GM12878 (cell line): ENCODE measurements around the gene PSMF1.

Source experiments
- MYB ChIP-seq: fragments of 150-350 bp; IDR thresholded peaks from 2 replicates; pipeline ENCODE4 v1.6.1; 2014; ENCODE audit warnings: mild to moderate bottlenecking, low read depth, low read length, borderline replicate concordance
- PAX8 ChIP-seq: fragments of 450-650 bp; IDR thresholded peaks from 2 replicates; pipeline ENCODE4 v1.6.1; 2017; ENCODE audit warnings: mild to moderate bottlenecking, moderate library complexity

- TF ChIP-seq PAX8 (no peak), MYB (no peak)
Measured at GRCh38 chr20:1154691-1155090, 36.3 kb downstream of the PSMF1 start.
